HCT116 (cell line): ENCODE results near the gene TNFSF12. TPM values are rescaled to one million over a fixed set of nuclear protein-coding genes. Genes with fewer than 3 reads are reported as not detected.

Source experiments
- ATAC-seq: fragments of 200-7000 bp; cut with Tn5 transposase; 2 replicates; pipeline ENCODE4 v1.9.1; 2020; ENCODE audit warnings: mild to moderate bottlenecking, moderate library complexity
- BruUV-seq: library from RNA; stranded (reverse); fragments of 400-500 nt; replicated peaks from 2 replicates; lab custom pipeline; 2021; lab: Mats Ljungman, UMichigan
- CTCF ChIA-PET: fragments of 300-600 bp; sonication (Branson Sonifier 250); formaldehyde crosslinking; loops from one replicate; lab custom pipeline; 2021; ENCODE audit warnings: antibody characterized with exemption; lab: Charles Lee
- POLR2A ChIA-PET: fragments of 300-600, 350-600 bp; sonication (Branson Sonifier 250); formaldehyde crosslinking; loops from one replicate; lab custom pipeline; 2021; ENCODE audit warnings: antibody characterized with exemption; lab: Charles Lee
- RAD21 ChIA-PET, 2 experiments: fragments of 300-600 bp; sonication (Branson Sonifier 250); formaldehyde crosslinking; loops; one replicate each; lab custom pipeline; 2023; ENCODE audit warnings: low total read pairs in 2 of 2; ENCODE audit not compliant: uncharacterized antibody in 2 of 2, unreplicated experiment in 2 of 2, low non-redundant PET in 1 of 2; lab: Charles Lee
- DNase-seq: peaks from one replicate; pipeline ENCODE4 v3.0.0-alpha.2; 2010; ENCODE audit warnings: low read depth, low spot score
- H2AFZ ChIP-seq: fragments of 200-600 bp; shearing (Covaris generic), sonication (generic); 2 replicates; pipeline ENCODE4 v1.6.1; 2017; ENCODE audit warnings: low read depth, mixed run types, mixed read lengths, antibody characterized with exemption, low read length; ENCODE audit not compliant: poor library complexity, severe bottlenecking
- H3K27ac ChIP-seq: 2 replicates; pipeline ENCODE4 v1.5.1; 2012; ENCODE audit warnings: low read depth, low read length
- H3K27me3 ChIP-seq: fragments of 200-600 bp; sonication (generic); 2 replicates; pipeline ENCODE4 v1.6.1; 2016; ENCODE audit warnings: mixed run types, low read length, mixed read lengths; ENCODE audit not compliant: insufficient read depth
- H3K36me3 ChIP-seq, 2 experiments: fragments of 200-500 bp in 1 of 2; fragments of 200-600 bp in 1 of 2; sonication (Bioruptor generic) in 1 of 2; sonication (generic) in 1 of 2; 2 replicates each; pipeline versions ENCODE4 v1.5.1 to v1.6.1; 2014 to 2016; ENCODE audit warnings: low read length in 2 of 2, inconsistent platforms in 1 of 2, mixed read lengths in 1 of 2, mixed run types in 1 of 2; ENCODE audit not compliant: insufficient read depth in 2 of 2, control insufficient read depth in 1 of 2
- H3K4me1 ChIP-seq, 2 experiments: fragments of 200-600 bp in 1 of 2; sonication (generic) in 1 of 2; 2 replicates each; pipeline versions ENCODE4 v1.5.1 to v1.6.1; 2012 to 2017; ENCODE audit warnings: low read length in 2 of 2, inconsistent platforms in 1 of 2, mild to moderate bottlenecking in 1 of 2, mixed read lengths in 1 of 2, mixed run types in 1 of 2, moderate library complexity in 1 of 2; ENCODE audit not compliant: insufficient read depth in 2 of 2, control insufficient read depth in 1 of 2
- H3K4me2 ChIP-seq: fragments of 200-600 bp; sonication (generic); 2 replicates; pipeline ENCODE4 v1.6.1; 2017; ENCODE audit warnings: mixed run types, low read length, mixed read lengths
- H3K4me3 ChIP-seq, 2 experiments: fragments of 200-600 bp in 1 of 2; sonication (generic) in 1 of 2; replicated peaks in 1 of 2; 2 replicates each; pipeline ENCODE4 v1.5.1; 2011 to 2016; ENCODE audit warnings: low read length in 2 of 2, control low read depth in 1 of 2, low read depth in 1 of 2, mild to moderate bottlenecking in 1 of 2, mixed read lengths in 1 of 2, mixed run types in 1 of 2
- H3K79me2 ChIP-seq: fragments of 200-600 bp; sonication (generic); 2 replicates; pipeline ENCODE4 v1.6.1; 2017; ENCODE audit warnings: mild to moderate bottlenecking, mixed run types, low read length, moderate library complexity, mixed read lengths; ENCODE audit not compliant: insufficient read depth
- H3K9ac ChIP-seq: fragments of 200-600 bp; sonication (generic); 2 replicates; pipeline ENCODE4 v1.6.1; 2016; ENCODE audit warnings: low read length, mixed read lengths
- H3K9me2 ChIP-seq: fragments of 200-600 bp; sonication (generic), shearing (Covaris generic); 2 replicates; pipeline ENCODE4 v1.6.1; 2017; ENCODE audit warnings: mixed run types, mild to moderate bottlenecking, moderate library complexity; ENCODE audit not compliant: insufficient read depth
- H3K9me3 ChIP-seq, 2 experiments: fragments of 200-500 bp in 1 of 2; fragments of 200-600 bp in 1 of 2; sonication (Bioruptor generic) in 1 of 2; sonication (generic) in 1 of 2; 2 replicates each; pipeline ENCODE4 v1.6.1; 2014 to 2017; ENCODE audit warnings: low read length in 2 of 2, mixed read lengths in 2 of 2, inconsistent platforms in 1 of 2, low read depth in 1 of 2, mild to moderate bottlenecking in 1 of 2, mixed run types in 1 of 2, moderate library complexity in 1 of 2; ENCODE audit not compliant: control insufficient read depth in 1 of 2, insufficient read depth in 1 of 2
- H4K20me1 ChIP-seq: fragments of 200-600 bp; sonication (generic), shearing (Covaris generic); 2 replicates; pipeline ENCODE4 v1.6.1; 2017; ENCODE audit warnings: mixed run types, mild to moderate bottlenecking, moderate library complexity; ENCODE audit not compliant: insufficient read depth
- POLR2AphosphoS5 ChIP-seq: IDR thresholded peaks from 2 replicates; pipeline ENCODE4 v1.6.1; 2011; ENCODE audit warnings: mild to moderate bottlenecking, low read depth, low read length, moderate library complexity
- RAD21 ChIP-seq: IDR thresholded peaks from 2 replicates; pipeline ENCODE4 v1.6.1; 2012; ENCODE audit warnings: low read depth, mild to moderate bottlenecking
- SIN3A ChIP-seq: IDR thresholded peaks from 2 replicates; pipeline ENCODE4 v1.6.1; 2012; ENCODE audit warnings: low read depth
- SRF ChIP-seq: IDR thresholded peaks from 2 replicates; pipeline ENCODE4 v1.6.1; 2012; ENCODE audit warnings: low read depth
- intact Hi-C: fragments of 100-400 bp; cut with micrococcal nuclease; formaldehyde crosslinking; loops from 2 replicates; pipeline ENCODE4 v1.10.0; 2022
- total RNA-seq: library from RNA; stranded (reverse); gene quantifications from one replicate; pipeline ENCODE4 v1.2.1, GENCODE V29; 2021; ENCODE audit not compliant: unreplicated experiment
- TF ChIP-seq, protein P1 (sequence below): IDR thresholded peaks from 2 replicates; pipeline ENCODE4 v1.6.1; 2012
- TF ChIP-seq, protein P2 (sequence below): IDR thresholded peaks from 2 replicates; pipeline ENCODE4 v1.6.1; 2012
- TF ChIP-seq, protein P3 (sequence below), 3 experiments: fragments of 200-600 bp in 1 of 3; sonication (generic) in 1 of 3; IDR thresholded peaks in 2 of 3; conservative IDR thresholded peaks in 1 of 3; 2 replicates each; pipeline ENCODE4 v1.5.1; 2012 to 2017; ENCODE audit warnings: low read depth in 2 of 3, low read length in 2 of 3, antibody characterized with exemption in 1 of 3, borderline replicate concordance in 1 of 3, control low read depth in 1 of 3, mild to moderate bottlenecking in 1 of 3, mixed read lengths in 1 of 3, mixed run types in 1 of 3, moderate library complexity in 1 of 3; ENCODE audit not compliant: insufficient read depth in 1 of 3

Gene TNFSF12
- total RNA-seq, 1 experiment from 2014 or later, result 12.3 TPM

DNA sequence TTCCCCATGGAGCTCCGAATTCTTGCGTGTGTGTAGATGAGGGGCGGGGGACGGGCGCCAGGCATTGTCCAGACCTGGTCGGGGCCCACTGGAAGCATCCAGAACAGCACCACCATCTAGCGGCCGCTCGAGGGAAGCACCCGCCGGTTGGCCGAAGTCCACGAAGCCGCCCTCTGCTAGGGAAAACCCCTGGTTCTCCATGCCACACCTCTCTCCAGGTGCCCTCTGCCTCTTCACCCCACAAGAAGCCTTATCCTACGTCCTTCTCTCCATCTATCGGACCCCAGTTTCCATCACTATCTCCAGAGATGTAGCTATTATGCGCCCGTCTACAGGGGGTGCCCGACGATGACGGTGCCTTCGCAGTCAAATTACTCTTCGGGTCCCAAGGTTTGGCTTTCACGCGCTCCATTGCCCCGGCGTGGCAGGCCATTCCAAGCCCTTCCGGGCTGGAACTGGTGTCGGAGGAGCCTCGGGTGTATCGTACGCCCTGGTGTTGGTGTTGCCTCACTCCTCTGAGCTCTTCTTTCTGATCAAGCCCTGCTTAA lies 12.2 kb downstream of the TNFSF12 start:
- peak; percentile 71 for DNase-seq
- Histone ChIP-seq H3K9me2 (no peaks in the 10 kb centered on the region), H3K4me3 (peak overlapping the region; percentile 79 to 83), H4K20me1 (no peaks in the 10 kb centered on the region), H3K27me3 (no peaks in the 10 kb centered on the region), H3K27ac (peak overlapping the region; percentile 86), H3K4me1 (peaks cover 27 to 55% of the 10 kb centered on the region in 2 experiments), H2AFZ (no peak overlapping the region), H3K9me3 (no peaks in the 10 kb centered on the region), H3K4me2 (peak overlapping the region; percentile 95), H3K36me3 (peaks cover 22 to 28% of the 10 kb centered on the region in 2 experiments), H3K79me2 (peaks cover 47% of the 10 kb centered on the region), H3K9ac (peak overlapping the region; percentile 98)
- ChIA-PET RAD21 (interaction anchor here (1.0 to 1.7 kb wide), 2 partner anchors 11 to 205 kb away, joined by 3 to 4 read pairs; no protein-coding TSS in a partner anchor), POLR2A (interaction anchor here (0.6 to 2.0 kb wide), 12 partner anchors 11 to 612 kb away, joined by 3 to 7 read pairs (median 3); partner anchors contain the start of genes MPDU1, POLR2A, TMEM102 and TNK1), CTCF (interaction anchor here (0.6 to 2.4 kb wide), 28 partner anchors 9 to 515 kb away, joined by 3 to 37 read pairs (median 4); partner anchors contain the start of genes CD68, NEURL4, PLSCR3 and SLC2A4)
- intact Hi-C loops, result loop anchor here (1.0 to 10.0 kb wide), 5 partner anchors 47 to 205 kb away; partner anchors contain the start of genes CHRNB1, POLR2A and SLC35G6
- TF ChIP-seq, protein P1, sequence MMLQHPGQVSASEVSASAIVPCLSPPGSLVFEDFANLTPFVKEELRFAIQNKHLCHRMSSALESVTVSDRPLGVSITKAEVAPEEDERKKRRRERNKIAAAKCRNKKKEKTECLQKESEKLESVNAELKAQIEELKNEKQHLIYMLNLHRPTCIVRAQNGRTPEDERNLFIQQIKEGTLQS, result no peak
- TF ChIP-seq SIN3A (no peak; the same call in 1 of the 2 replicates), POLR2AphosphoS5 (peak; percentile 45; the same call in 1 of the 2 replicates), SRF (no peak), RAD21 (peak; percentile 90)
- TF ChIP-seq, protein P2, sequence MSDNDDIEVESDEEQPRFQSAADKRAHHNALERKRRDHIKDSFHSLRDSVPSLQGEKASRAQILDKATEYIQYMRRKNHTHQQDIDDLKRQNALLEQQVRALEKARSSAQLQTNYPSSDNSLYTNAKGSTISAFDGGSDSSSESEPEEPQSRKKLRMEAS, result peak; percentile 73
- TF ChIP-seq, protein P3, sequence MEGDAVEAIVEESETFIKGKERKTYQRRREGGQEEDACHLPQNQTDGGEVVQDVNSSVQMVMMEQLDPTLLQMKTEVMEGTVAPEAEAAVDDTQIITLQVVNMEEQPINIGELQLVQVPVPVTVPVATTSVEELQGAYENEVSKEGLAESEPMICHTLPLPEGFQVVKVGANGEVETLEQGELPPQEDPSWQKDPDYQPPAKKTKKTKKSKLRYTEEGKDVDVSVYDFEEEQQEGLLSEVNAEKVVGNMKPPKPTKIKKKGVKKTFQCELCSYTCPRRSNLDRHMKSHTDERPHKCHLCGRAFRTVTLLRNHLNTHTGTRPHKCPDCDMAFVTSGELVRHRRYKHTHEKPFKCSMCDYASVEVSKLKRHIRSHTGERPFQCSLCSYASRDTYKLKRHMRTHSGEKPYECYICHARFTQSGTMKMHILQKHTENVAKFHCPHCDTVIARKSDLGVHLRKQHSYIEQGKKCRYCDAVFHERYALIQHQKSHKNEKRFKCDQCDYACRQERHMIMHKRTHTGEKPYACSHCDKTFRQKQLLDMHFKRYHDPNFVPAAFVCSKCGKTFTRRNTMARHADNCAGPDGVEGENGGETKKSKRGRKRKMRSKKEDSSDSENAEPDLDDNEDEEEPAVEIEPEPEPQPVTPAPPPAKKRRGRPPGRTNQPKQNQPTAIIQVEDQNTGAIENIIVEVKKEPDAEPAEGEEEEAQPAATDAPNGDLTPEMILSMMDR (IDR thresholded peaks at IDR 0.05 in 2 of 3, conservative IDR thresholded peaks at IDR 0.05 in 1 of 3; ENCODE audit: borderline replicate concordance in 1 of 3, insufficient read depth in 1 of 3, low read depth in 2 of 3, low read length in 2 of 3), result peak; percentile 73 to 88 (median 78)
- peak; percentile 76 for ATAC-seq
- TSS peak; percentile 82 for BruUV-seq
